HG02763 (cell line): ENCODE results near the gene FOXN3.
"Not testable (repeated sequence)": the region's sequence is repeated elsewhere in the genome, so short reads cannot be mapped to it uniquely, and the experiment has no call there.

Experiments used
- ATAC-seq: cut with Tn5 transposase; IDR thresholded peaks from one replicate; pipeline ENCODE4 v1.9.1; 2021; ENCODE audit warnings: mild to moderate bottlenecking, moderate library complexity; ENCODE audit not compliant: unreplicated experiment

Gene FOXN3

GRCh38 chr14:89206389-89207031, 210.5 kb downstream of the FOXN3 start:
- ATAC-seq: no peak

GRCh38 chr14:89205137-89205740, 211.8 kb downstream of the FOXN3 start:
- no peak for ATAC-seq

DNA sequence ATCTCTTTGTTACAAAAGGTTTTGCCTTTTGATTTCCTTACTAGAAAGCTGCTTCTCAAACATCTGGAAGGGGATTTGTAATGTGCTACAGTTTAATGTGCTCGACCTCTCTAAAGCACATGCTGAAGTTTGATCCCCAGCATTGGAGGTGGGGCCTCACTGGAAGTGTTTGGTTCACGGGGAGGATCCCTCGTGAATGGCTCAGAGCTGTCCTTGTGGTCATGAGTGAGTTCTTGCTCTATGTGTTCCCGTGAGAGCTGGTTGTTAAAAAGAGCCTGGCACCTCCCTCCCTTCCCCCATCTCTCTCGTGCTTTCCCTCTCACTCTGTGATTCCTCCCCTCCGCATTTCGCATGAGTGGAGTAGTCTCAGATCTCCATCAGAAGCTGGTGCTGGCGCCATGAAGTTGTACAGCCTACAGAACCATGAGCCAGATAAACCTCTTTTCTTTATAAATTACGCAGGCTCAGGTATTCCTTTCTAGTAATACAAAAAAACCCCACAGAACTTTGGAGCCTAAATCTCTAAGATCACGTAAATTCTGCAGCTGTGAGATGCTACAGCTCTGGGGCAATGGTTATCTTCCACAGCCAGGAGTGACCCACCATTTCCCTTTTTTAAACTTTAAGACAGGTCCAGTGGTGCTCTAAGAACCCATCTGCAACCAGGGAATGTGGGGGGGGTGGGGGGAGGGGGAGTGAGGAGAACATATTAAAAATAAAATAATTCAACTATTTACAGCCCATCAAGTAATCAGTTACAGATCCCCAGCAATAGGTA, 214.4 kb downstream of the FOXN3 start:
- no peak for ATAC-seq

- ATAC-seq: no peak
Measured at GRCh38 chr14:89201645-89202044, 215.4 kb downstream of the FOXN3 start.

DNA sequence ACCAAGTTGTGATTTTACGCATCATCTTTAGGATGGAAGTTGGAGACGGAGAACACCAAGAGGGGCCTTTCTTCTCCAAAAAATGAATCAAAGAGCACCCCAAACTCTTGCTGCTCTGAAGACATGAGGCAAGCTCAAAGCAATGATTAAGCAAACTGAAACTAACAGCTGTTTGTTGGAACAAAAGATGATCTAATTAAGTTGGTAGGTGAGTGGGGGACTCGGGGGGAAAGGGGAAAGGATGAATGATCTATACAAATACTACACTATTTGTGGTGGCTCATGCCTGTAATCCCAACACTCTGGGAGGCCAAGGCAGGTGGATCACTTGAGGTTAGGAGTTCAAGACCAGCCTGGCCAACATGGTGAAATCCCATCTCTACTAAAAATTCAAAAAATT, 217.7 kb downstream of the FOXN3 start:
- not testable (repeated sequence) for ATAC-seq

- no peak for ATAC-seq
Measured at GRCh38 chr14:89198544-89199329, 218.3 kb downstream of the FOXN3 start.

- no peak for ATAC-seq
Measured at GRCh38 chr14:89197623-89198022, 219.4 kb downstream of the FOXN3 start.

- no peak for ATAC-seq
Measured at GRCh38 chr14:89196545-89196944, 220.5 kb downstream of the FOXN3 start.

DNA sequence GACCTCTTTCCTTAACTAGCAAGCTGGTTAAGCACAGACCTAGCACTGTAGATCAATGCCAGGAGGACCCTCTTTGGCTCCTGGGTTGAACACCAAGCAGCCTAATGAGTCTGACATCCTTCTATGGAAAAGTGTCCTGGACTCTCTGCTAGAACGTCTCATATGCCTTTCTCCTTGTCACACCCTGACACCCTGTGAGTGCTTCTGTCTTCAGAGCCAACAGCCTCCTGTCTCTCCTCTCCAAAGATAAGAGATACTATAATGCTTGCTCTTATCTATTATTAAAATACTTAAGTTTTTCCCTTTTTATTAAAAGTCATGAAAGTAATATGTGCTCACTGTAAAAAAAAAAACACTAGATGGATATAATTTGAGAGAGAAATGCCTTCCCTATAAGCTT, 222.7 kb downstream of the FOXN3 start:
- ATAC-seq: no peak

GRCh38 chr14:89190765-89191513, 226.1 kb downstream of the FOXN3 start:
- no peak for ATAC-seq

DNA sequence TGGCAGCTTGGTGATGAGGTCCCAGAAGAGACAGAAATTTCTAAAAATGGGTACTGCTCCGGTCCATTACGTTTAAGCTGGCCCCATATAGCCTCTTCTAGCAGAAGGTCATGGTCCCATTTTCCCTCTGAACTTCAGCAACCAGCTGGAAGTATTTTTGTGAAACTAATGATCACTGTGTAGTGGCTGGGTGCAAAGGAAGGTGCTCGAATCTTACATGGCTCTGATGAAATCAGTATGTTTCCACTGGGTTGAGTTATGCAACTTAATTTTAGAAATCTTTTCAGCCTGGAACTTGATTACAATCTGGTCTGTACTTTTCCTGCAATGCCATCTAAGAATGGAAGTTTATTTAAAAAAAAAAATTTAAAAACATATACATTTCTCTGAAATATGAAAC, 228.5 kb downstream of the FOXN3 start:
- ATAC-seq: no peak

- ATAC-seq: no peak
Measured at GRCh38 chr14:89187501-89187900, 229.5 kb downstream of the FOXN3 start.

DNA sequence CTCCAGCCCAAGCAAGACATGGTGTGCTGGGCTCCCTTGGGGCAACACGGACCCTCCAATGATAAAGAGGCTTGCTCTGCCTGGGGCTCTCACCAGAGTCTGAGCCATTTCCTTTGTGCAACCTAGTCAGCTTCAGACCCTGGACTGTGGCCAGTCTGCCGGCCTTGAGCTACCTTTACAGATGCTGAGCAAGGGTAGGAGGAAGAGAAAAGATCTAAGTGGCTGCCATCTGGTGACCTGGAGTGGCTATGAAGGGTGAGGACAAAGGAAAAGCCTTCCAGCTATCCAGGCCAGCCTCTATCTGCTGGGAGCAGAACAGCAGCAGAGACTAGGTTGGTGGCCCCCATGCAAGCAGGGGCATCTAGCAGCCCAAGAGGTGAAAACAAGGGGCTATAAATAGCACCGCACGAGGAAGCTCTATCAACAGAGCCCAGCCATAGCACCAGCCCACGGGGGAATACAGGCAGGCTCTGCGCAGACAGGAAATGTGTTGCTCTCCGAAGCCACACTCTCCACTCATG, 230.1 kb downstream of the FOXN3 start:
- ATAC-seq: no peak

DNA sequence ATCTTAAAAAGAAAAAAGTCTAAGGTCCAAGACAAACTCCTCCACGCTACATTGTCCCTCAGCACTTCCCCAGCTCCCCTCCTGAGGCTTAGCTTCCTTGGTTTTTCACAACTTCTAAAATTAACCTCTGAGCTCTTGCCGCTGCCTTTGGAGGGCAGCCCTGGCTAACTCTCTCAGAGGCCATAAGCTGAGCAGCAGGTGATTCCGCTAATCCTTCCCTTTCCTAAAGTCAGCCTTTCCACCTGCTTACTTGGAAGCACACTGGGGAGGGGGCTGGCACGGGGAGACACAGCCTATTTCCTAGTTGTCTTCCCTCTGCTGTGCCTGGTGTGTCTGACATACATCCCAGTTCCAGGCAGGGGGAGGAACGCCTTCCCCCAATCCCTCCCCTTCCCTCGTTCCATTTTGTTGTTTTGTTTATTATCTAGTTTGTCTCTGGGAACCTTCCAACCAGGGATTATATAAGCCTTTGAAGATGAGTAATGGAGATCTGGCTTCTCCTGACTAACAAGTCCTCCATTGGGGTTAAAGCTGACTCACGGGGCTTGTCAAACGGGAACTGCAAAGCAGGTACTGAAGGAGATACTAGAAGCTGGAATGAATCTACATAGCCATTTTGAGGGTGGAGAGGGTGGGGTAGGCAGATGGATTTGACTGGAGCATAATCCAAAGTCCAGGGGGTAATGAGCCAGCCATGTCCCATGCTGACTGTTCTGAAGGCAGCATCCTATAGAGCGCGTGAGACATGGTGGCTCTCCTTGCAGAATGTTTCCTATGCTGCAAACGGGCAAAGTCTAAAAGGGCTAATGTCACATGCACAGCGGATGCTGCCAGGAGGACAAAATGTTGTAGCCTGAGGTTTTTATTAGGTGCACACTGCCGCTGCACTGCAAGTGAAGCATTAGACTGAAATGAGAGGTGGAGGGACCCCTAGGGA, 230.8 kb downstream of the FOXN3 start:
- no peak for ATAC-seq

DNA sequence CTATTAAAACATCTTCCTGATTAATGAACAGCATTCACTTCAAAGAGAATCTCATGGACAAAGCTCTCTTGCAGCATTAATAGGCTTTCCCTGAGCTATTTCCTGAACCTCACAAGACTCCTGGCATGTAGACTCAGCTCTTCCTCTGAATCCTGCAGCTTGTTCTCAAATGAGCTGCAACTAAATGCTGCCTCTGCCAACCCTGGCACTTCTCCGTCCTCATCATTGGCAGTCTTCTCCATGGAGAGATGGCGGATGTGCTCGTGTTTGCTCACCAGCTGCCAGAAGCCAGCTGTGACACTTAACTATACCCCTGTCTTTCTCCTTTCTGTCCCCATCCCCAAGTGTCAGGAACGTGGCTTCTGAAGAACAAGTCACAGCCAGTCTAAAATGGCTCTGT, 232.1 kb downstream of the FOXN3 start:
- ATAC-seq: no peak

GRCh38 chr14:89182326-89182725, 234.7 kb downstream of the FOXN3 start:
- no peak for ATAC-seq

DNA sequence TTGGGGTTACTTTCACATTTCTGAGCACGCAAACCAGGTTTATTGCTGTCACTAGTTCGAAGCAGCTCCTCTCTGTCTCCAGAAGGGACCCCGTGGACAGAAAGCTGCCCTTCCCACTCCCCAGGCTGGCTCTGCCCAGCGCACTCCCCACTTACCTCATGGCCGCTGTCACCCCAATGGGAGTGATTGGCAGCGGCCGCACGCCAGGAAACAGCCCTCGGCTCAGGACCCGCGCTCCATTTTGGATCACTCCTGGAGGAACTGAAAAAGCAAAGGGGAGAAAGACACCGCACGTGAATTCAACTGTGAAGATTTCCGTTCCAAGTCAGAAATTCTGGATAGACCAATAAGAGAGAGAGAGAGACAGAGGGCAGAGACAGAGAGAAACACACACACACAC, 236.5 kb downstream of the FOXN3 start:
- no peak for ATAC-seq

- no peak for ATAC-seq
Measured at GRCh38 chr14:89179891-89180404, 237.1 kb downstream of the FOXN3 start.
